Large intestine (tissue), 3 donors: ENCODE measurements around the gene PXMP4. TPM values are rescaled to one million over a fixed set of nuclear protein-coding genes. Genes with fewer than 3 reads are reported as not detected.

ENCODE experiments used
- DNase-seq, 2 donors: peaks; one replicate each; pipeline versions ENCODE4 v3.0.0 to v3.0.0-alpha.2; 2013
- H3K27ac ChIP-seq: one replicate; pipeline ENCODE4 v1.5.1; 2013; ENCODE audit warnings: low read length
- H3K27me3 ChIP-seq: 2 replicates; pipeline ENCODE4 v1.6.1; 2013; ENCODE audit warnings: low read length; ENCODE audit not compliant: control insufficient read depth, insufficient read depth
- H3K36me3 ChIP-seq: 2 replicates; pipeline ENCODE4 v1.6.1; 2013; ENCODE audit warnings: low read length; ENCODE audit not compliant: control insufficient read depth, insufficient read depth
- H3K4me1 ChIP-seq: one replicate; pipeline ENCODE4 v1.6.1; 2013; ENCODE audit warnings: low read length; ENCODE audit not compliant: control insufficient read depth, insufficient read depth
- H3K4me3 ChIP-seq: one replicate; pipeline ENCODE4 v1.5.1; 2013; ENCODE audit warnings: low read length
- H3K9me3 ChIP-seq: one replicate; pipeline ENCODE4 v1.6.1; 2013; ENCODE audit warnings: mild to moderate bottlenecking, low read depth, low read length, moderate library complexity; ENCODE audit not compliant: control insufficient read depth
- WGBS: methylation state at CpG from one replicate; pipeline ENCODE4 v1.1.5; 2013; ENCODE audit warnings: low lambda C conversion rate; ENCODE audit not compliant: insufficient coverage; 5-methylcytosine and 5-hydroxymethylcytosine counted together
- polyA plus RNA-seq: library from polyadenylated mRNA; unstranded; fragments of 120-200 nt; gene quantifications from one replicate; pipeline ENCODE4 v1.2.1, GENCODE V29; 2013

PXMP4 gene
- polyA plus RNA-seq, 1 donor = 10.2 TPM

DNA sequence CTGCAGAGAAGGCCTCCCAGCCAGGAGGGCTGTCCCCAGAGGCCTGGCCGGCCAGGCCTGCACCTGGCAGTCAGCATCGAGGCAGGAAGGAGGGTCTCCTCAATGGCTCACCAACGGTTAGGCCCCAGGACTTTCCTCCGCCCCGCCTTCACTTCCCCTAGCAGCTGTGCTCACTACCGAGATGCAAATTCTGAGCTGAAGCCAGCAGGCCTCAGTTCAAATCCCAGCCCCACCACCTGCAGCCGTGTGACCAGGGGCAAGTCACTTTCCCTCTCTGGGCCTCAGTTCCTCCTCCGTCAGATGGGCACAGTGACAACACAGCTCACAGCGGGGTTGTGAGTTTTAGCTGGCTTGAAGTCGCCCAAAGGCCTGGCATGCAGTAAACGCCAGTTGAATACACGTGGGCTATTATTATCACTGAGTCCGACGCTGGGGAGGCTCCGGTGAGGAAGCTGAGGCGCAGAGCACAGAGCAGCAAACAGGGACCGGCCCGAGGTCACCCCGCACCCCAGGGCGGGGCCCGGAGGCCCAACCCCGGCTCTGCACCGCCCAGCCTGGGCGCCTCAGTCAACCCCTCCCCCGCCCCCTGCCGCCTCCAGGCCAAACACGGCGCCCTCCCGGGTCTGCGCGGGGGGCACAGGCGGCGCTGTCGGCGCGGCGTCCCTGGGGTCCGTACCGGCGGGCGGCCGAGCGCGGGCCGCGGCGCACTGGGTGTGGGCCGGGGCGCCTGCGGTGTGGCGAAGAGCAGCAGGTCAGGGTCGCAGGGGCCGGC, 34.6 kb downstream of the PXMP4 start:
- Histone ChIP-seq H3K4me1 (peaks cover 30% of the 10 kb centered on the region), H3K9me3 (no peaks in the 10 kb centered on the region), H3K36me3 (no peaks in the 10 kb centered on the region), H3K27ac (peak overlapping the region; percentile 12), H3K4me3 (peak overlapping the region; percentile 46), H3K27me3 (no peaks in the 10 kb centered on the region)
- peak in 1 of 2 donors; percentile 60 for DNase-seq
- no CpG with 5 or more reads among the region's 53 CpGs for WGBS

DNA sequence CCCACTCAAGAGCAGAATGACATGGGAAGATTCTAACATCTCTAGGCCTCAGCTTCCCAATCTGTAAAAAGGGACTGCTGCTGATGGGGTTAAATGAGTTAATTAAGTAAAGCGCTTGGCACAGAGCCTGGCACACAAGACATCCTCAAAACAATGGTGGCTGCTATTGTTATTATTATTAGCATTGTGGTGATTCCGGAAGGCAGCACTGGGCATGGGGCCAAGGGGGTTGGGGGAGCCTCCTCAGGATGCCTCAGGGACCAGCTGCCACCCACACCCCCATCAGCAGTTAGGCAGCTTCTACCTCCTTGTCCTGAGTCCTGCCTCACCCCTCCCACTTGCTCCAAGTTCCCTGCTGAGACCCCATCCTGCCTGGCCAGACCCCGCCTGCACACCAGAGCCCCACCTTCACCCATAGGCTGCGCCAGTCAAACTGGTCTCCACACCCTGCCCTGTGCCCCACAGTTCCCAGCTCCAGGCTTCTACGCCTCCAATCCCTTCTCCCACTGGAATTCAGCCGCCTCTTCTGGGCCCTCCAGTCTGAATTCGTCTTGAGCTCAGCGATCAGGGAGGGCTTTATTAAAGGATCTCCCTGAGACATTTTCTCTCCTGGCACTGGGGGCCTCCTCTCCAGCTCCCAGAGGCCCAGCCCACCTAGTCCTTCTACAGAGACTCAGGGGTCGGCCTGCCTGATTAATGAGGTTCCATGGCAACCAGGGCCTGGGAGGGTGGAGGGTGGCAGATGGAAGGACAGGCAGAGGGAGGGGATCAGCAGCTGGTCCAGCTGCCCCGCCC, 35.4 kb downstream of the PXMP4 start:
- no peaks in the 10 kb centered on the region for H3K27me3 ChIP-seq
- H3K4me1 ChIP-seq = peaks cover 30% of the 10 kb centered on the region
- WGBS = 20% methylated on average over 1 of the region's 10 CpGs
- H3K36me3 ChIP-seq = no peaks in the 10 kb centered on the region
- peak overlapping the region; percentile 46 for H3K4me3 ChIP-seq
- H3K27ac ChIP-seq = peak overlapping the region; percentile 12
- no peaks in the 10 kb centered on the region for H3K9me3 ChIP-seq
- no peak for DNase-seq

DNA sequence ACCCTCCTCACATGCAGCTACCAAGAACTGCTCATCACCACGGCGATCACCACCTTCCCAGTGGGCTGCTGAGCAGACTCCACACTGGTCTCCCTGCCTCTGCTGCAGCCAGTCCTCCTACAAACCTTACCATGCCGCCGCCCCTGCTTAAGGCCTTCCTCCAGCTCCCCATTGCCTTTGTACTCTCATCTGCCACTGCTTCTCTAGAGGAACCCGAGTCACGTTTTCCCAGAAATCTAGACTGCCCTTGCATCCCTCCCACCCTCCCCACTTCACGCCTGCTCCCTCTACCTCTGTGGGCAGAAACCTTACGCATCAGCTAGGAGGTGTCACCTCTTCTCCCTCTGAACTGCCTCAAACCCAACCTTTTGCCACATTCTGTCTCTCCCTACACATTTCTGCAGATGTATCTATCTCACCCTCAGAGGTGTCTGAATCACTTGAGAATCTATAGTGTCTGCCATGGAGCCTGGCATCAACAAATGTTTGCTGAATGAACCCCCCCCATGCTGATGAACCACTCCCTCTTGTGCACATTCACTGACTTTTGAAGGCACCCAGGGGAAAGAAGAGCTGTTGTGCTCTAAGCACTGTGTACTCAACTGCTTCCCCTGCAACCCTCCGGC, 38.3 kb downstream of the PXMP4 start:
- Histone ChIP-seq H3K9me3 (no peaks in the 10 kb centered on the region), H3K36me3 (peaks cover 3% of the 10 kb centered on the region), H3K27ac (no peak overlapping the region), H3K4me1 (peaks cover 21% of the 10 kb centered on the region), H3K4me3 (no peak overlapping the region), H3K27me3 (no peaks in the 10 kb centered on the region)
- DNase-seq = no peak
- WGBS = no CpG with 5 or more reads among the region's 9 CpGs

DNA sequence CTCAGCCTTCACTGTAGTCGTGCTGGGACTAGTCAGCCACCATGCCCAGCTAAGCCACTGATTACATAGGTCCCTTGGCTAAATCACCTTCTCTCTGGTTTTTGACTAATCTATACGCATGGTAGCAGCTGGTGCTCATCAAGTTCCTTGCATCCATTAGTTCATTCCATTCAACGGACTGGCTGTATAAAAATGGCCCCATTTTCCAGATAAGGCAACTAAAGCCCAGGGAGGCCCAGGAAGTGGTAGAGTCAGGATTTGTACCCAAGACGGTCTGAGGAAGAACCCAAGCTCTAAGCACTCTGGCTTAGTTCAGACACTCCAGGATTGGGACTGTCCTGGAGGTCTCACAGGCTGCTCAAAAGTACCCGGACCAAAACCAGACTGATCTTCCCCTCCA, 38.8 kb downstream of the PXMP4 start:
- Histone ChIP-seq H3K9me3 (no peaks in the 10 kb centered on the region), H3K4me1 (peaks cover 19% of the 10 kb centered on the region), H3K36me3 (peaks cover 3% of the 10 kb centered on the region), H3K27ac (no peak overlapping the region), H3K4me3 (no peak overlapping the region), H3K27me3 (no peaks in the 10 kb centered on the region)
- no peak for DNase-seq
- no CpG with 5 or more reads among the region's 5 CpGs for WGBS

DNA sequence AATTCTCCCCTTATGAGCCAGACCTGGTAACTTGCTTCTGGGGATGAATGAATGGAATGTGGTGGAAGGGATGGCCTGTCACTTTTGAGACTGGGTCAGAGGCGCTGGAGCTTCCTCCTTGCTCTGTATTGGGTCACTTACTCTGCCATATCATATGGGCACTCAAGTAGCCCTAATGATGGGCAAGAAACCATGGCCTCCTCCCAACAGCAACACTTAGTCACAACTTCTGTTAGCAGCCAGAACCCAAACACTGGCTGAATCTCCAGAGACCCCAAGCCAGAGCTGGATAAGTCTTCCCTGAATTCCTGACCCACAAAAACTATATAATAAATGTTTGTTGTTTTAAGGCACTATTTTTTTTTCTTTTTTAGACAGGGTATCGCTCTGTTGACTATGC, 39.4 kb downstream of the PXMP4 start:
- WGBS = no CpG with 5 or more reads among the region's 2 CpGs

DNA sequence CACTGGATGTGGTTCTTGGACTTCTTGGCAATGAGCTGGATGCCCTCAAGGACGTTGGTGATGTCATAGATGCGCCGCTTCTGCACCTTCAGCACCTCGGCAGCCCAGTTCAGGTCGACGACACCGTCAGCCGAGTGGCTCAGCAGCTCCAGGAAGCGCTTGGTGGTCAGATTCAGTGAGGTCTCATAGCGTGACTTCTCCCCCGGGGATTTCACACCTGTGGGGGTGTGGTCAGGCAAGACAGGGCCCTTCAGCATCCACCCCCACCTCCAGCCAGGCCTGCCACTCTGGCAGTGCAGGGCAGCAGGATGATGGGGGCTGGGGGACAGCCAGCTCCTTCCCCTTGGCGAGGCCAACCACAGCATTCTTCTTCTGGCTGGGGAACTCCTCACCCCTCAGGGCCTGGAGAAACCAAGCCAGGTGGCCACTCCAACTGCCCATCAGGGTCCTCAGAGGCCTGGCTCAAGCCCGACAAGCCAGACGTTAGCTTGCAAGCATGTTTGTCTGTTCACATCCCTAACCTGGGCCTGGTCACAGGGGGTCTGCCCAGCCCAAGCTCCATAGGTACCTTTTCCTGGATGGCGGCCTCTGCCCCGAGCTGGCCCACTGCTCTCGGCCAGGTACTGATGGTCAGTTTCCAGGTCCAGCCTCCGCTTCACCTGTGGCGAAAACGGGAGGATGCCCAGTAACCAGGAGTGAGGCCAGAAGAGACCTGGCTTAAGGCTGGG, 40.2 kb downstream of the PXMP4 start:
- H3K27me3 ChIP-seq = no peaks in the 10 kb centered on the region
- no CpG with 5 or more reads among the region's 20 CpGs for WGBS
- H3K9me3 ChIP-seq = no peaks in the 10 kb centered on the region
- no peak overlapping the region for H3K4me3 ChIP-seq
- DNase-seq = no peak
- H3K36me3 ChIP-seq = peaks cover 3% of the 10 kb centered on the region
- no peak overlapping the region for H3K27ac ChIP-seq
- H3K4me1 ChIP-seq = peaks cover 23% of the 10 kb centered on the region

More for the DNA sequence above, 39.4 kb downstream of the PXMP4 start:
- no peak overlapping the region for H3K27ac ChIP-seq
- H3K36me3 ChIP-seq = peaks cover 3% of the 10 kb centered on the region
- H3K4me3 ChIP-seq = no peak overlapping the region
- no peak for DNase-seq
- no peaks in the 10 kb centered on the region for H3K27me3 ChIP-seq
- peaks cover 22% of the 10 kb centered on the region for H3K4me1 ChIP-seq
- no peaks in the 10 kb centered on the region for H3K9me3 ChIP-seq

DNA sequence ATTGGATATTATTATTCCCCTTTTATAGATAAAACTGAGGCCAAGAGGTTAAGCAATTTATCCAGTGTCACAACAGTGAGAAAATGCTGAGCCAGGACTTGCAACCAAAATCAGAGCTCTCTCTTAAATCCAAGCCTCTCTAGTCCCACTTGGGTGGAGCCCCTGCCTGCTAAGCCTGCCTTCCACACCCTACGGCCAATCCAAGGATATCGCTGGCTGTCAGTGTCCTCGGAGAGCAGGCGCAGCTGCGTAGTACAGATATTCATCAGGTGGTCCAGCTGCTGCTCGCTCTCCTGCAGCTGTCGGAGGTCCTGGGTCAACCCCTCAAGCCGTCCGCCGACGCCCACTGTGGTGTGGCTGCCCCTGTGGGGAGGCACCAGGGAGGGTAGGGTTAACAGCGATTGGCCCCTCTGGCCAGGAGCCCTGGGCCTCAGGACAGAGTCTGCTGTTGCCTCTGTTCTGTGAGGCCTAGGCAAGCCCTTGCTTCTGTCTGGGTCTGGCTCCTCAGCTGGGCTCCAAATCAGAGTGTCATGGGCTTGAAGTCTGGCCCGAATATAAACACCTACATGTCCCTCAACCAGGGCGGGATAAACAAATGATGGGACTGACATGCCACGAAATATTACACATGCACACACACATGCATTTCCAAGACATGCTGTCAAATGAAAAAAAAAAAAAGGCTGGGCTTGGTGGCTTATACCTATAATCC, 42.0 kb downstream of the PXMP4 start:
- peaks cover 3% of the 10 kb centered on the region for H3K36me3 ChIP-seq
- no peaks in the 10 kb centered on the region for H3K27me3 ChIP-seq
- H3K4me1 ChIP-seq = peaks cover 24% of the 10 kb centered on the region
- H3K4me3 ChIP-seq = no peak overlapping the region
- no peak for DNase-seq
- H3K9me3 ChIP-seq = no peaks in the 10 kb centered on the region
- H3K27ac ChIP-seq = no peak overlapping the region
- WGBS = no CpG with 5 or more reads among the region's 15 CpGs

DNA sequence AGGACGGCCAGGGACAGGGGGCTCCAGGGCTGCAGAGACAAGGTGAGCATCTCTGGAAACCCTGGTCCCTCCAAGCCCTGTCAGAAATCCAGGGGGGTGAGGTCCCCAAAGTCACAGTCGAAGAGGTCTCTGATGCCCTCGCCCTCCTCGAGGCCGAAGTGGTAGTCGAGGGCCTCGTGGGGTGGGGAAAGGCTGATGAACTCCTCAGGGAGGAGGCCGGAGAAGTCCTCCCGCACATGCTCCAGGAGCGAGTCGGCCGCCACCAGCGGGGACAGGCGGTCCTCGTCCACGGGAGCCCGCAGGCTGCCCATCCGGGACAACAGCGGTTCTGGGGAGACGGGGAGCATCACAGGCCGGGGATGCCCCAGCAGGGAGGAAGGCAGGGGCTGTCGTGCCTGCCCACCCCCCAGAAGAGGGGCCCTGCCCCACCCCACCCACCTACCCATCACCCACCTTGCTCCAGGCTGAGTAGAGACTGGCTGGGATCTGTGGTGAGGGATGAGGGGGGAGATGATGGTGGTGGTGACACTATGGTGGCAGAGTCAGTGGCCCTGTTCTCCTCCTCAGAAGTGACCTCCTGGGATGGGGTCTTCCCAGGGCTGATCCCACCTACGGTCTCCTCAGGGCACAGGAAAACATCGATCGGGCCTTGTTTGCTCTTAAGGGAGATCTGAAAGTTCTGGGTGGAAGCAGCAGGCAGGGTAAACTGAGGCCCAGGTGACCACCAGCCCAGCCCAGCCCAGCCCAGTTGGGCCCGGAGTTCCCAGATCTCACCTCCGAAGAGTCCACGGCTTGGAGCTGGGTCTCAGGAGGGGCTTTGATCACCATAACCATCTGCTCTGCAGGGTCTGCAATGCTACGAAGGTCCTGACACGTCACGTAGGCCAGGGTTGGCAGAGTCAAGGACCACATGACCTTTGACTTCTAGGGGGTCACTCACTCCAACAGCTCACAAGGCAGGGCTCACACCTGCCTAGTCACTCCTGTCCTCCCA, 43.2 kb downstream of the PXMP4 start:
- Histone ChIP-seq H3K36me3 (peaks cover 3% of the 10 kb centered on the region), H3K4me3 (no peak overlapping the region), H3K4me1 (peaks cover 30% of the 10 kb centered on the region), H3K27ac (no peak overlapping the region), H3K27me3 (no peaks in the 10 kb centered on the region), H3K9me3 (no peaks in the 10 kb centered on the region)
- WGBS = no CpG with 5 or more reads among the region's 31 CpGs
- no peak for DNase-seq

DNA sequence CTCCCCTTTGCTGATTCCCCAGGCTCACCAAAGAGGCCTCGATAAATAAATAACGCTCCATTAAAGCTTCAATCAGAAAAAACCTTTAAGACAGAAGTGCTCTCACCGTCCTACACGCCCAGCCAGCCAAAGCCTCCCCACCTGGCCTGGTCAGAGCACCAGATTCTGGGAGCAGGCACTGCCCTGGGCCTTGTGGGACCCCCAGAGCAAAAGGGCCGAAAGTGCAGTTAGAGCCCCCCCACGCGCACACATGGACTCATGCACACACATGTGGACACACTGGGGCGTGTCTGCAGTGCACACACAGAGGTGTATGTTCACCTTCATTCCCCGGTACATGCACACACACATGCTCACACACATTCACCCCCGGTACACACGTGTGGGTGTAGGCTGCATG, 44.0 kb downstream of the PXMP4 start:
- DNase-seq = no peak
- H3K4me1 ChIP-seq = peaks cover 30% of the 10 kb centered on the region
- no peak overlapping the region for H3K27ac ChIP-seq
- H3K4me3 ChIP-seq = no peak overlapping the region
- H3K27me3 ChIP-seq = no peaks in the 10 kb centered on the region
- WGBS = no CpG with 5 or more reads among the region's 11 CpGs
- peaks cover 9% of the 10 kb centered on the region for H3K36me3 ChIP-seq
- no peaks in the 10 kb centered on the region for H3K9me3 ChIP-seq
